ENCODE measurements around the gene ABCA13.

ABCA13 gene

GRCh38 chr7:48481235-48481634, 310.0 kb downstream of the ABCA13 start:
- POLR2A ChIA-PET, result no interaction called here
- TF ChIP-seq ZNF384 (IDR thresholded peaks at IDR 0.05) (no peak), LEF1 (IDR thresholded peaks at IDR 0.05; ENCODE audit: borderline replicate concordance) (no peak)
- CTCF ChIA-PET, result no interaction called here
- DNase-seq (ENCODE audit: extremely low spot score), result no peak

GRCh38 chr7:48497521-48497920, 326.3 kb downstream of the ABCA13 start:
- ChIA-PET POLR2A (no interaction called here), CTCF (no interaction called here)
- no peak for TF ChIP-seq ARNT (IDR thresholded peaks at IDR 0.05)
- no peak for TF ChIP-seq PKNOX1 (IDR thresholded peaks at IDR 0.05)

GRCh38 chr7:48502021-48502420, 330.8 kb downstream of the ABCA13 start:
- no peak for DNase-seq (ENCODE audit: extremely low spot score)
- TF ChIP-seq NFRKB (IDR thresholded peaks at IDR 0.05) (no peak), FOXA1 (IDR thresholded peaks at IDR 0.05) (no peak), HDGF (IDR thresholded peaks at IDR 0.05; ENCODE audit: borderline replicate concordance) (no peak), FOXM1 (IDR thresholded peaks at IDR 0.05; ENCODE audit: borderline replicate concordance) (no peak), L3MBTL2 (conservative IDR thresholded peaks at IDR 0.05) (no peak), ZNF384 (IDR thresholded peaks at IDR 0.05) (no peak), SP1 (IDR thresholded peaks at IDR 0.05) (no peak), LEF1 (IDR thresholded peaks at IDR 0.05; ENCODE audit: borderline replicate concordance) (no peak)
- POLR2A ChIA-PET, result no interaction called here
- CTCF ChIA-PET, result no interaction called here

More at GRCh38 chr7:48497521-48497920, 326.3 kb downstream of the ABCA13 start:
- no peak for DNase-seq (ENCODE audit: extremely low spot score)

- no peak for DNase-seq (ENCODE audit: extremely low spot score)
- TF ChIP-seq BHLHE40 (IDR thresholded peaks at IDR 0.05; ENCODE audit: borderline replicate concordance), result no peak
- POLR2A ChIA-PET, result no interaction called here
- CTCF ChIA-PET, result no interaction called here
Measured at GRCh38 chr7:48505051-48505450, 333.8 kb downstream of the ABCA13 start.

- POLR2A ChIA-PET, result no interaction called here
- DNase-seq (ENCODE audit: extremely low spot score), result no peak
- no peak for TF ChIP-seq NFRKB (IDR thresholded peaks at IDR 0.05)
- no peak for TF ChIP-seq HDGF (IDR thresholded peaks at IDR 0.05; ENCODE audit: borderline replicate concordance)
- TF ChIP-seq ARNT (IDR thresholded peaks at IDR 0.05), result no peak
- TF ChIP-seq FOXA1 (IDR thresholded peaks at IDR 0.05), result no peak
- TF ChIP-seq FOXM1 (IDR thresholded peaks at IDR 0.05; ENCODE audit: borderline replicate concordance), result no peak
- no peak for TF ChIP-seq BHLHE40 (IDR thresholded peaks at IDR 0.05; ENCODE audit: borderline replicate concordance)
- no peak for TF ChIP-seq SP1 (IDR thresholded peaks at IDR 0.05)
- TF ChIP-seq L3MBTL2 (conservative IDR thresholded peaks at IDR 0.05), result no peak
- no peak for TF ChIP-seq PKNOX1 (IDR thresholded peaks at IDR 0.05)
- TF ChIP-seq CTBP1 (IDR thresholded peaks at IDR 0.05; ENCODE audit: borderline replicate concordance), result no peak
- no peak for TF ChIP-seq LEF1 (IDR thresholded peaks at IDR 0.05; ENCODE audit: borderline replicate concordance)
- TF ChIP-seq TARDBP (IDR thresholded peaks at IDR 0.05), result no peak
- TF ChIP-seq ELF4 (IDR thresholded peaks at IDR 0.05), result no peak
- TF ChIP-seq SUZ12 (IDR thresholded peaks at IDR 0.05), result no peak
- no peak for TF ChIP-seq FOXK2 (IDR thresholded peaks at IDR 0.05)
- no peak for TF ChIP-seq ZNF384 (IDR thresholded peaks at IDR 0.05)
- CTCF ChIA-PET, result no interaction called here
Measured at GRCh38 chr7:48505466-48505865, 334.2 kb downstream of the ABCA13 start.

GRCh38 chr7:48506569-48506968, 335.3 kb downstream of the ABCA13 start:
- CTCF ChIA-PET, result no interaction called here
- TF ChIP-seq FOXM1 (IDR thresholded peaks at IDR 0.05; ENCODE audit: borderline replicate concordance), result no peak
- TF ChIP-seq CTBP1 (IDR thresholded peaks at IDR 0.05; ENCODE audit: borderline replicate concordance), result no peak
- no peak for TF ChIP-seq NFRKB (IDR thresholded peaks at IDR 0.05)
- TF ChIP-seq HDGF (IDR thresholded peaks at IDR 0.05; ENCODE audit: borderline replicate concordance), result no peak
- no peak for TF ChIP-seq ZNF384 (IDR thresholded peaks at IDR 0.05)
- TF ChIP-seq L3MBTL2 (conservative IDR thresholded peaks at IDR 0.05), result no peak
- no peak for TF ChIP-seq BHLHE40 (IDR thresholded peaks at IDR 0.05; ENCODE audit: borderline replicate concordance)
- no peak for TF ChIP-seq ARNT (IDR thresholded peaks at IDR 0.05)
- TF ChIP-seq FOXA1 (IDR thresholded peaks at IDR 0.05), result no peak
- no peak for TF ChIP-seq ELF4 (IDR thresholded peaks at IDR 0.05)
- no peak for TF ChIP-seq PKNOX1 (IDR thresholded peaks at IDR 0.05)
- TF ChIP-seq SUZ12 (IDR thresholded peaks at IDR 0.05), result no peak
- no peak for TF ChIP-seq SP1 (IDR thresholded peaks at IDR 0.05)
- POLR2A ChIA-PET, result no interaction called here
- no peak for DNase-seq (ENCODE audit: extremely low spot score)

- no peak for TF ChIP-seq SUZ12 (IDR thresholded peaks at IDR 0.05)
- TF ChIP-seq L3MBTL2 (conservative IDR thresholded peaks at IDR 0.05), result no peak
- TF ChIP-seq FOXA1 (IDR thresholded peaks at IDR 0.05), result no peak
- no peak for TF ChIP-seq NFRKB (IDR thresholded peaks at IDR 0.05)
- TF ChIP-seq ARNT (IDR thresholded peaks at IDR 0.05), result no peak
- TF ChIP-seq ELF4 (IDR thresholded peaks at IDR 0.05), result no peak
- no peak for TF ChIP-seq SP1 (IDR thresholded peaks at IDR 0.05)
- no peak for TF ChIP-seq LEF1 (IDR thresholded peaks at IDR 0.05; ENCODE audit: borderline replicate concordance)
- TF ChIP-seq FOXM1 (IDR thresholded peaks at IDR 0.05; ENCODE audit: borderline replicate concordance), result no peak
- TF ChIP-seq TARDBP (IDR thresholded peaks at IDR 0.05), result no peak
- no peak for TF ChIP-seq CTBP1 (IDR thresholded peaks at IDR 0.05; ENCODE audit: borderline replicate concordance)
- TF ChIP-seq ZNF384 (IDR thresholded peaks at IDR 0.05), result no peak
- TF ChIP-seq PKNOX1 (IDR thresholded peaks at IDR 0.05), result no peak
- TF ChIP-seq FOXK2 (IDR thresholded peaks at IDR 0.05), result no peak
- POLR2A ChIA-PET, result no interaction called here
- DNase-seq (ENCODE audit: extremely low spot score), result no peak
- CTCF ChIA-PET, result no interaction called here
Measured at GRCh38 chr7:48511080-48511479, 339.8 kb downstream of the ABCA13 start.
